Vagina (tissue), 2 donors: Measurements from ENCODE around the gene NOL7.

Experiments
- CTCF ChIP-seq, 3 experiments: fragments of 450-650 bp in 2 of 3; fragments of 200-600 bp in 1 of 3; sonication (generic) in 1 of 3; IDR thresholded peaks; one replicate each; pipeline ENCODE4 v1.5.1; 2017 to 2019; ENCODE audit warnings: antibody characterized with exemption in 3 of 3, mild to moderate bottlenecking in 2 of 3, moderate library complexity in 2 of 3
- POLR2A ChIP-seq, 2 donors: fragments of 450-650 bp; IDR thresholded peaks; one replicate each; pipeline ENCODE4 v1.6.1; 2017; ENCODE audit warnings: antibody characterized with exemption in 2 of 2, mild to moderate bottlenecking in 2 of 2, moderate library complexity in 2 of 2
- POLR2AphosphoS5 ChIP-seq, 2 donors: sonication (generic); formaldehyde crosslinking; IDR thresholded peaks; one replicate each; pipeline ENCODE4 v1.9.0; 2017; ENCODE audit warnings: antibody characterized with exemption in 2 of 2, mild to moderate bottlenecking in 2 of 2, low read depth in 1 of 2; ENCODE audit not compliant: insufficient read depth in 1 of 2

DNA sequence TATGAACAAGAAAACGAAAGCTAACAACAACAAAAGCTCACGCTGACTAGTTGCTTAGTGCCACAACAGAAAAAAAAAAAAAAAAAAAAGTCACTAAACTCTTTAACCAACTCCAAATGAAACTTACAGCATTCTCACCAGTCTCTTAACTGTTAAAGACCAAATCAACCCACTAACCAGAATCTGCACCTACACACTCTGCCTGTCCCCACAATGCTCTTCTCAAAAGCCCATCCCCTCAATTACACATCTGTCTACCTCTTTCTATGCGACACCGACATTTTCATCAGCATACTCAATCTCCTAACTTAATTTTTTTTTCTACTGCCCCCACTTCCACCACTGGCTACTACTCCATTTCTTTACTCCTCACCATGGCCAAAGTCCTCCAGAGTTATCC, 34.3 kb downstream of the NOL7 start:
- TF ChIP-seq POLR2A (IDR thresholded peaks at IDR 0.05) = no peak
- no peak for TF ChIP-seq CTCF (IDR thresholded peaks at IDR 0.05)
- TF ChIP-seq POLR2AphosphoS5 (IDR thresholded peaks at IDR 0.05; ENCODE audit: insufficient read depth in 1 of 2, low read depth in 1 of 2) = no peak
